ENCODE measurements around the gene BFSP1. TPM values are rescaled to one million over a fixed set of nuclear protein-coding genes. Genes with fewer than 3 reads are reported as not detected.

BFSP1 gene
- total RNA-seq, 8 experiments from 2014 or later: 0.49 to 9.6 (median 1.8) TPM

DNA sequence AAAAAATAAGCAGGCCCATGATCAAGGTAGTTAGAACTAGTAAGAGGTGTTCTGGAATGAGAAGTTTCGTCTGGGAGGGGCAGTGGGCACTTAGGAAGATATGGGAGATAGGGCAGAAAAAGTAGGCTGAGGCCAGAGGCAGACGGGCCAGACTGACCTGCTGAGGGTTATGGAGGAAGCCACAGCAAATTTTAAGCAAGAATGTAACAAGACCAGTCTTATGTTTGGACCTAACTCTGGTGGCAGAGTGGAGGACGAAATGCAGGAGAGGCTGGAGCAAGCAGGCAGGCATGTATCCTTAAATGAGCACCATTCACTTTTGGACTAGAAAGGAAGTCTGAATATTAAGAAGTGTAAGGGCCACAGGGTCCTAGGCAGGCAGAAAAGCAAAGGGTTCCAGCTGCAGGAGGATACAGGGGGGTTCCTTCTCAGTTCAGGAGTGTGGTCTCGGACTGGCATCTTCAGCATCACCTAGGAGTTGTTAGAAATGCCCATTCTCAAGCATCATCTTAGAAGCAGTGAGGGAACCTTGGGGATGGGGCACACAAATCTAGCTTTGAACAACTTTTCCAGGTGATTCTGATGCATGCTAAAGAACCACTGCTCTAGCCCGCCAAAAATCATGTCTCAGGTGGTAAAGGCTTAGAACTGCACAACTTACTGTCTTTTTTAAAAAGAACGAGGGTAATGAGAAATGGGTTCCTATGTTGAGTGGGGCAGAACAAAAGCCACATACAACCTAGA is 37.0 kb upstream of the BFSP1 start:
- H3K27ac ChIP-seq: no peak overlapping the region
- peaks cover 6 to 14% of the 10 kb centered on the region in 2 donors for H3K4me1 ChIP-seq (replicated peaks in 1 of 2)
- ATAC-seq (replicated peaks in 6 of 8): no peak
- H3K4me3 ChIP-seq: peak overlapping the region in 3 of 5 donors; percentile 83 to 92 (median 90)
- in situ Hi-C loops (cut with MboI; ENCODE audit: low pct_unique_long_range_greater_than_20kb in 2 of 9, low sequenced_read_pairs in 9 of 9, unreplicated experiment in 9 of 9): no loop called here
- WGBS, 10 experiments: 42 to 92% (median 67%) methylated on average over 1 to 5 of the region's 6 CpGs; no CpG with 5 or more reads in 1 of the 10 experiments

DNA sequence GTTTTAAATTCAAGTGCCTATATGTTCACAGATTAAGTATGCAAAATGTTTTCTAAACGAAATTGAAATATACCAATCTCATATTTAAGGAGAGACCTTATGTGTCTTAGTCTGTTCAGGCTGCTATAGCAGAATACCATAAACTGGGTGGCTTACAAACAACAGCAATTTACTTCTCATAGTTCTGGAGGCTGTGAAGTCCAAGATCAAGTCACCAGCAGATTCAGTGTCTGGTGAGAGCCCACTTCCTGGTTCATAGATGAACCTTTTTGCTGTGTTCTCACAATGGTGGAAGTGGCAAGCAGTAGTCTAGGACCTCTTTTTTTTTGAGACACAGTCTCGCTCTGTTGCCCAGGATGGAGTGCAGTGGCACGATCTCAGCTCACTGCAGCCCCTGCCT is 35.2 kb upstream of the BFSP1 start:
- 38 to 92% (median 60%) methylated on average over 1 to 3 of the region's 3 CpGs; no CpG with 5 or more reads in 1 of the 10 experiments for WGBS, 10 experiments
- no peak for ATAC-seq (replicated peaks in 6 of 8)
- no peak overlapping the region for H3K4me3 ChIP-seq
- H3K4me1 ChIP-seq (replicated peaks in 1 of 2): no peaks in the 10 kb centered on the region
- in situ Hi-C loops (cut with MboI; ENCODE audit: low pct_unique_long_range_greater_than_20kb in 2 of 9, low sequenced_read_pairs in 9 of 9, unreplicated experiment in 9 of 9): no loop called here
- H3K27ac ChIP-seq: no peak overlapping the region

DNA sequence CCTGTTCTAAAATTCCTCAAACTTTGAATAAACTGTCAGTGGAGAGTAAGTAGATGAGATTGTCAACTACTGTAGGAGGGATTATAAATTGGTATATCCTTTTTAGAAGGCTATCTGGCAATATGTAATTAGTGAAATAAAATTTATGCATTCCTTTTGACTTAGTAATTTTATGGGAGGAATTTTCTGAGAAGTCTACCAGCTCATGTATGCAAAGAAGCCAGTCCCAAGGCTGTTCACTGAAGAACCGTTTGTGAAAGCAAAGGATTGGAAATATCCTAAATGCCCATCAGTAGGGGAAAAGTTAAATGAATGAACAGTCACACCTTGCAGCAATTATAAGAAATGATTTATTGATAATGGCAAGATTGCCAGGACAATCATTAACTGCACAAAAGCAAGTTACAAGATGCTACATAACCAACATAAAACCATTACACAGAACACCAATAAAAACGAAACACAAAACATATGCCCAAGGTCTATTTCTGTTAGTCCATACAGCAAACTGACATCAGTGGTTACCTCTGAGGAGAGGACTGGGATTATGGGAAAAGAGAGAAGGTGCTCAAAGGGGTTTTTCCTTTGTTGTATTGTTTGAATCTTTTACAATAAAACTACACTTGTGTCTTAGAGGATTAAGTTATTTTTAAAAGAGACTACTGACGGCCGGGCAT is 34.1 kb upstream of the BFSP1 start:
- Histone ChIP-seq H3K4me3 (no peak overlapping the region), H3K4me1 (replicated peaks in 1 of 2) (no peaks in the 10 kb centered on the region), H3K27ac (no peak overlapping the region)
- WGBS, 10 experiments: 0 to 100% (median 76%) methylated on average over 1 to 4 of the region's 4 CpGs; no CpG with 5 or more reads in 1 of the 10 experiments
- ATAC-seq (replicated peaks in 6 of 8): peak in 3 of 8 experiments; percentile 6 to 14 (median 8)
- in situ Hi-C loops (cut with MboI; ENCODE audit: low pct_unique_long_range_greater_than_20kb in 2 of 9, low sequenced_read_pairs in 9 of 9, unreplicated experiment in 9 of 9): no loop called here

DNA sequence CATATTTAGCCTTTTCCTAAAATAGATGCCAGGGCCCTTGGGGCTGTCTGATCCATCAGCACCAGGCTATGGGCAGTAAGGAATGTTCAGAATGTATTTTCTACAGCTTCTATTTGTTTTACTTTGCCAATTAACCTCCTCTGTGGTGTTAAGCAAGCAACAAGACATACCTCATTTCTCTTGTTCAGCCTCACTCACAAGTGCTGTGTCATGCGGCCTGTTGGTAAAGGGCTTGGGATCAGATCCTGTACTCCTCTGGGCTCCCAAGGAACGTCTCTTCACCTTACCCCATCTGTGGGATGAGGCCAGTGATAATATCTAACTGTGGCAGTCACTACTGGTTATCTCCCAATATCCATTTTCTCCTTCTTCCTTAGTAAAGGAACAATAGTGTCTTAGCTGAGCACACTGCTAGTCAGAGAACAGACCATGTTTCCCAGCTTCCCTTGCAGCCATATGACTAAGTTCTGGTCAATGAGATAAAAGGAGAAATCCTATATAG is 31.7 kb upstream of the BFSP1 start:
- peak in 4 of 8 experiments; percentile 4 to 65 (median 14) for ATAC-seq (replicated peaks in 6 of 8)
- in situ Hi-C loops (cut with MboI; ENCODE audit: low pct_unique_long_range_greater_than_20kb in 2 of 9, low sequenced_read_pairs in 9 of 9, unreplicated experiment in 9 of 9): no loop called here

DNA sequence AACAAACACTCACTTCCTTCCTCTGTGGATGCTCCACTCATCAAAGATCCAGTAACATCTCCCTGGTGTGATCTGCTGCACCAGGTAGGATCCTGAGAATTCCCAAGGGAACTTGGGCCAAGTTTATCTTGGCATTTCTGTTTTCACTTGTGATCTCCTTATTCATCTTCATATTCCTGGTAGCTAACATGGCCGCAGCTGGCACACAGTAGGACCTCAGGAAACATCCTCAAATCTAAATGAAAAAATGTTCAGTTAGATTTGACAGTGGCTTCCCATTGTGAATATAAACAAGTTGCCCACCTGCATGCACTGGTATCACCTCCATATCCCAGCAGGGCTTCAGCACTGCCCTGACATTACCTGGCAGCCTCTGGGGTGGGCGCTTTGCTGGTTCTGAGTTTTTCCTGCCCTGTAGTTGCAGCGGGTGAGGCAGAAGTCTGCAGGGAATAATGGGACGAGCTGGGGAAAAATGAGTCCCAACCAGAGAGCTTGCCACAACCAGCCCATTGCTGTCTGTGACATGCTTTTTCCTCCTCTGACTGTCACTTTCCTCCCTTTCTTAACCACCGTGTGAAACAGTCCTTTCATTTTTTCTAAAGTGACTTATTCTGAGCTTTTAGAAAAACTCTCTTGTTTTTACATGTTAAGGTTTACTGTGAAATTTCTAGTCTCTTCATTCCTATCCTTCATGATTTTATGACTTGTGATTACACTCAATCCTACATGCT is 29.3 kb upstream of the BFSP1 start:
- 55 to 93% (median 78%) methylated on average over 1 to 5 of the region's 5 CpGs for WGBS, 10 experiments
- Histone ChIP-seq H3K4me1 (replicated peaks in 1 of 2) (peaks cover 0 to 3% of the 10 kb centered on the region in 2 donors), H3K27ac (no peak overlapping the region), H3K4me3 (no peak overlapping the region)
- ATAC-seq (replicated peaks in 6 of 8): no peak
- in situ Hi-C loops (cut with MboI; ENCODE audit: low pct_unique_long_range_greater_than_20kb in 2 of 9, low sequenced_read_pairs in 9 of 9, unreplicated experiment in 9 of 9): no loop called here

More for the DNA sequence above, 31.7 kb upstream of the BFSP1 start:
- Histone ChIP-seq H3K4me3 (no peak overlapping the region), H3K4me1 (replicated peaks in 1 of 2) (no peaks in the 10 kb centered on the region), H3K27ac (peak overlapping the region in 1 of 2 donors; percentile 26)
- WGBS, 10 experiments: 58 to 100% (median 100%) methylated on average over 1 to 2 of the region's 2 CpGs; no CpG with 5 or more reads in 5 of the 10 experiments

DNA sequence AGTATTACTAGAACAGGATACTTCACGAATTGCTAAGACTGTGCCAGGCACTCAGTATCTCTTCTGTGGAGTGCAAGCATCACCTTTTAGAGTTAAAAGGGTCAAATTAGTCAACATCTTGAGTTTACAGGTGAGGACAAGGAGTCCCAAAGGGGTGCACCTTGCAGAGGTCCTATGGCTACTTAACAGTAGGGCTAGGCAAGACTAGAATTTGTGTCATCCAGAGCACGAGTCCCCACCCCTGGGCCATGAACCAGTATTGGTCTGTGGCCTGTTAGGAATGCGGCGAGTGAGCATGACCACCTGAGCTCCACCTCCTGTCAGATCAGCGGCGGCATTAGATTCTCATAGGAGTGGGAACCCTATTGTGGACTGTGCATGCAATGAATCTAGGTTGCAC is 28.2 kb upstream of the BFSP1 start:
- in situ Hi-C loops (cut with MboI; ENCODE audit: low pct_unique_long_range_greater_than_20kb in 2 of 9, low sequenced_read_pairs in 9 of 9, unreplicated experiment in 9 of 9): no loop called here
- 33 to 100% (median 90%) methylated on average over 1 to 6 of the region's 6 CpGs; no CpG with 5 or more reads in 1 of the 10 experiments for WGBS, 10 experiments
- ATAC-seq (replicated peaks in 6 of 8): no peak
- H3K4me3 ChIP-seq: no peak overlapping the region
- peaks cover 0 to 3% of the 10 kb centered on the region in 2 donors for H3K4me1 ChIP-seq (replicated peaks in 1 of 2)
- H3K27ac ChIP-seq: no peak overlapping the region

DNA sequence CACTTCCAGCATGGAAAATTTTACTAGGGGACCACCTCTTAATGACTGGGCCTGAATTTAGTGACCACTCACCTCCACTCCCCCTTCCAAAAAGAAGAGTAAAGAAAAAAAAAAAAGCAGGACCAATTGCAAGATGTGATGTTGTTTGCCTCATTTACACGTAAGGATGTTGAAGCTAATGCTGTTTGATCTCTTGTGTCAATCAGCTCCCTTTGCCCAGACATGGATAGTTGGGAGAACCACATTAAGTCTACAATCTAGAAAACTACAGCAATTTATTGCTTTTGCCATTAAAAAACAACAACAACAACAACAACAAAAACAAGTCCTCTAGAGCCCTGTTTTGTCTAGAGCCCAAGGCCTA is 27.7 kb upstream of the BFSP1 start:
- peak overlapping the region in 1 of 2 donors; percentile 64 for H3K27ac ChIP-seq
- peaks cover 0 to 3% of the 10 kb centered on the region in 2 donors for H3K4me1 ChIP-seq (replicated peaks in 1 of 2)
- in situ Hi-C loops (cut with MboI; ENCODE audit: low pct_unique_long_range_greater_than_20kb in 2 of 9, low sequenced_read_pairs in 9 of 9, unreplicated experiment in 9 of 9): no loop called here
- H3K4me3 ChIP-seq: no peak overlapping the region
- no peak for ATAC-seq (replicated peaks in 6 of 8)
- 13 to 100% (median 82%) methylated on average over 1 of the region's 1 CpG; no CpG with 5 or more reads in 3 of the 10 experiments for WGBS, 10 experiments

DNA sequence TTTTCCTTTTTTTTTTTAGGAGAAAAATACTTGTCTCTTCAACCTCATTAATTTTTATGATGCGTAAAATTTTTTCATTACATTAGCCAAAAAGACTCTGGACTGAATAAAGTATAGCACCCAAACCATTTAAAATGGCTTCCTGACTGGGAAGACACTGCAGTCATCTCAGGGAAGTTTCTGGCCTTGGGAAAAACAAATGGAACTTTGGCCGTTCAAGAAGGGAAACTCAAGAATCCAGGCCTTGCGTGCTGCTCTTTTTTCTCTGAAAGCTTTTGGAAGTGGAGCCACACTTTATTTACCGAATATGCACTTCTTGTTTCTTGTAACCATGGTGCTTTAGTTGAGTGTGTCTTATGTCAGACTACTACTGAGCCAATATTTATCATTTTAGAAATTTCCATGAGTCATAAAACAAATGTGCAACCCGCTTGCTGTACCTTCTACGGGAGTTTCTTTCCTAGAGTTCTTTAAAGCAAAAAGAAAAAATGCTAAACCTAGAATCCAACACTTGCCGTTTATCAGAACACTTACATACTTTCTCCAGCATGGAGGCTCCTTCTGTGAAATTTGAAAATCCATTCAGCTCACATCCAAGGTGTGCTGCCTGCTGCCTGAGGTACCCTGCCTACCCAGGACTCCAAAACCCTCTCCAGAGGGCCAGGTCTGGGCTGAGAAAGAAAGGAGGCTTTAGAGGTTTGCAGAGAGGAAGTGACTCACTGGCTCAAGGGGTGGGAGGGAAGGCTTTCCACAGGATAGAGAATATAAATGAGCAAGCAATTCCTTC is 27.2 kb upstream of the BFSP1 start:
- Histone ChIP-seq H3K4me1 (replicated peaks in 1 of 2) (peaks cover 0 to 3% of the 10 kb centered on the region in 2 donors), H3K4me3 (no peak overlapping the region), H3K27ac (peak overlapping the region in 1 of 2 donors; percentile 64)
- in situ Hi-C loops (cut with MboI; ENCODE audit: low pct_unique_long_range_greater_than_20kb in 2 of 9, low sequenced_read_pairs in 9 of 9, unreplicated experiment in 9 of 9): no loop called here
- WGBS, 10 experiments: 2 to 90% (median 72%) methylated on average over 1 to 7 of the region's 7 CpGs
- peak; percentile 49 to 90 (median 76) for ATAC-seq (replicated peaks in 6 of 8)

DNA sequence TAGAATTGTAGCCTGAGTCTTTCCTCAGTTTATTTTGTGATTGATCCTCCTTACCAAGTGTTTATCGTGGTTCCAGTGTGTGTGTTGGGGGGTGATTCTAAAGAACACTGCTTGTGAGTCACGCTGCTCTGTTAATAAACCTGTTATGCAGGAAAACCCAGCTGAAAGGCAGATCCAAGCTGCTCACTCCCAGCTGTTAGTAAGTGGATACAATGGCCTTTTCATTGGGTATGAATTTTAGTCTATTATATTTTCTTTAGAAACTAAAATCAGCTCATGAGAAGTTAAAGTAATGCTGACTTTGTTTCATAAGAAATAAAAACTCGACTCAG is 26.5 kb upstream of the BFSP1 start:
- in situ Hi-C loops (cut with MboI; ENCODE audit: low pct_unique_long_range_greater_than_20kb in 2 of 9, low sequenced_read_pairs in 9 of 9, unreplicated experiment in 9 of 9): no loop called here
- no peak overlapping the region for H3K4me3 ChIP-seq
- WGBS, 10 experiments: 11 to 100% (median 69%) methylated on average over 1 to 3 of the region's 3 CpGs; no CpG with 5 or more reads in 1 of the 10 experiments
- H3K27ac ChIP-seq: no peak overlapping the region
- peak in 3 of 8 experiments; percentile 33 to 69 (median 58) for ATAC-seq (replicated peaks in 6 of 8)
- peaks cover 0 to 3% of the 10 kb centered on the region in 2 donors for H3K4me1 ChIP-seq (replicated peaks in 1 of 2)

DNA sequence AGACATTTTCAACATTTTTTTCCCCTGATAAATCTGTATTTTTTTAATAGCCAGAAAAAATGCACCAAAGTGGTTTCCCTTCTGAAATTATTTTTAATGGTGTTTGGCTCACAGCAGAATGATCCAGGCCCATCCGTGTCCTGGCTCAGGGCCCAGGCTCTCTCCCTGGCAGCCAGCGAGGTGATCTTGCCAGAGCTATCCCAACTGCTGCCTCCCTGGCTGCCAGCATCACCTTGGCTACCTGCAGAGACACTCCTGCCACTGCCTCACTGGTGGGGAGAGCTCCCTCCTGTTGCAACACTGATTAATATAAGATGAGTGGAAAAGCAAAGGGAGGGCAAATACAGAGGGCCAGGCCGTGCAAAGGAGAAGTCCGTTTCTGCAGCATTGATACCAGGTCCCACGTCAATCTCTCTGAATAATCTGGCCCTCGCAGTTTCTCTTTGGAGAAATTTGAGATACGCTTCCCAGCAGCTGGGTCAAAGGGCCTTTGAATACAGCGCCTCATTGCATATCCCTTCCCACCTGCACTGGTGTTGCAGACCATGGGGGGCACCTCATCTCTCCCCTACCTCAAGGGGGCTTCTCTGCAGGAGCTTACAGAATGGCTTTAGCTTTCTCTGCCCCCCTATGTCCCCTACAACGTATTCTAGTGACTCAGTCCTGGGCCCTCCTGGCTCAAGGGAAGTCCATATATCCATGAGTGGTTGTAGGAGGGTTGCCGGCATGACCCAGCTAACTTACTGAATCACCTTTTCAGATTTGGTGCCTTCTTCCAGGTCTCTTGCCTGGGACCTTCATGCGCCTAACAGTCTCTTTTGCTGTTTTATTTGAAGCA is 25.9 kb upstream of the BFSP1 start:
- peak in 3 of 8 experiments; percentile 7 to 86 (median 33) for ATAC-seq (replicated peaks in 6 of 8)
- Histone ChIP-seq H3K4me3 (no peak overlapping the region), H3K4me1 (replicated peaks in 1 of 2) (peaks cover 0 to 3% of the 10 kb centered on the region in 2 donors), H3K27ac (peak overlapping the region in 1 of 2 donors; percentile 19)
- in situ Hi-C loops (cut with MboI; ENCODE audit: low pct_unique_long_range_greater_than_20kb in 2 of 9, low sequenced_read_pairs in 9 of 9, unreplicated experiment in 9 of 9): no loop called here
- 17 to 93% (median 78%) methylated on average over 3 to 9 of the region's 11 CpGs; no CpG with 5 or more reads in 1 of the 10 experiments for WGBS, 10 experiments

DNA sequence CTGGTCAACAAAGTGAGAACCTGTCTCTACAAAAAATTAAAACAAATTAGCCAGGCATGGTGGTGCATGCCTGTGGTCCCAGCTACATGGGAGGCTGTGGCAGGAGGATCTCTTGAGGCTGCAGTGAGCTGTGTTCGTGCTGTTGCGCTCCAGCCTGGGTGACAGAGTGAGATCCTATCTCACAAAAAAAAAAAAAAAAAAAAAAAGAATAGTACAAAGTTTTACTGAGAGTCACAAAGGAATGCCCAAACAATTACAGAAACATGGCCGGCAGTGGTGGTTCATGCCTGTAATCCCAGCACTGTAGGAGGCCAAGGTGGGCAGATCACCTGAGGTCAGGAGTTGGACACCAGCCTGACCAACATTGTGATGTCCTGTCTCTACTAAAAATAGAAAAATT is 23.9 kb upstream of the BFSP1 start:
- H3K4me1 ChIP-seq (replicated peaks in 1 of 2): peaks cover 0 to 3% of the 10 kb centered on the region in 2 donors
- in situ Hi-C loops (cut with MboI; ENCODE audit: low pct_unique_long_range_greater_than_20kb in 2 of 9, low sequenced_read_pairs in 9 of 9, unreplicated experiment in 9 of 9): no loop called here
- no peak for ATAC-seq (replicated peaks in 6 of 8)
- no peak overlapping the region for H3K4me3 ChIP-seq
- H3K27ac ChIP-seq: no peak overlapping the region
- WGBS, 10 experiments: 83 to 100% (median 100%) methylated on average over 1 to 3 of the region's 3 CpGs; no CpG with 5 or more reads in 3 of the 10 experiments
